HepG2 (cell line): ENCODE results near the gene SDHAF3. TPM values are rescaled to one million over a fixed set of nuclear protein-coding genes. Genes with fewer than 3 reads are reported as not detected.

Experiments
- ATAC-seq: fragments of 200-7000 bp; cut with Tn5 transposase; 3 replicates; pipeline ENCODE4 v1.9.1; 2020; ENCODE audit warnings: mild to moderate bottlenecking, moderate library complexity
- BruUV-seq: library from RNA; stranded (reverse); fragments of 400-500 nt; replicated peaks from 2 replicates; lab custom pipeline; 2021; lab: Mats Ljungman, UMichigan
- CTCF ChIA-PET: fragments of 300-600 bp; formaldehyde crosslinking; extraction: SDS; loops from one replicate; lab custom pipeline; 2021; ENCODE audit warnings: low total read pairs, inconsistent platforms, low intra/inter-chr PET ratio; lab: Yijun Ruan, JAX
- POLR2A ChIA-PET: fragments of 350-600 bp; sonication (Branson Sonifier 250); formaldehyde crosslinking; loops from one replicate; lab custom pipeline; 2020; ENCODE audit warnings: antibody characterized with exemption, inconsistent platforms; lab: Yijun Ruan, JAX
- DNase-seq: peaks from one replicate; pipeline ENCODE4 v3.0.0-alpha.2; 2015; ENCODE audit warnings: low spot score
- FAIRE-seq: peaks from 3 replicates; lab custom pipeline; 2011; peaks lifted over from hg19 to GRCh38; lab: Jason Lieb, UNC
- H2AFZ ChIP-seq: one replicate; pipeline ENCODE4 v1.6.1; 2011; ENCODE audit warnings: low read length, inconsistent platforms
- H3K27ac ChIP-seq: fragments of 300-600 bp; 3 replicates; pipeline ENCODE4 v1.8.0; 2011; ENCODE audit warnings: mixed run types, mild to moderate bottlenecking, mixed read lengths, low read length, inconsistent platforms; ENCODE audit not compliant: insufficient read depth; ENCODE audit errors: extremely low read length
- H3K27me3 ChIP-seq, 2 experiments: fragments of 200-600 bp in 1 of 2; 2 replicates in 1 of 2; 3 replicates in 1 of 2; pipeline versions ENCODE4 v1.6.0 to v1.8.0; 2011; ENCODE audit warnings: low read length in 2 of 2, mild to moderate bottlenecking in 2 of 2, moderate library complexity in 2 of 2, inconsistent platforms in 1 of 2; ENCODE audit not compliant: insufficient read depth in 2 of 2, control insufficient read depth in 1 of 2
- H3K36me3 ChIP-seq, 2 experiments: fragments of 200-600 bp in 1 of 2; replicated peaks in 1 of 2; 2 replicates in 1 of 2; 3 replicates in 1 of 2; pipeline versions ENCODE4 v1.5.1 to v1.8.0; 2011; ENCODE audit warnings: low read length in 2 of 2, inconsistent platforms in 1 of 2; ENCODE audit not compliant: insufficient read depth in 2 of 2, control insufficient read depth in 1 of 2
- H3K4me1 ChIP-seq: 2 replicates; pipeline ENCODE4 v1.5.1; 2012; ENCODE audit warnings: low read length, inconsistent platforms; ENCODE audit not compliant: insufficient read depth
- H3K4me2 ChIP-seq: 2 replicates; pipeline ENCODE4 v1.6.0; 2011; ENCODE audit warnings: low read depth, low read length, inconsistent platforms
- H3K4me3 ChIP-seq, 3 experiments: fragments of 200-600 bp in 1 of 3; sonication (generic), shearing (Covaris generic) in 1 of 3; replicated peaks in 1 of 3; 2 replicates each; pipeline ENCODE4 v1.5.1; 2011 to 2016; ENCODE audit warnings: low read length in 3 of 3, inconsistent platforms in 2 of 3, low read depth in 2 of 3, mild to moderate bottlenecking in 2 of 3, control low read depth in 1 of 3, mixed read lengths in 1 of 3; ENCODE audit not compliant: insufficient read depth in 1 of 3
- H3K79me2 ChIP-seq: one replicate; pipeline ENCODE4 v1.6.1; 2011; ENCODE audit warnings: low read length, inconsistent platforms; ENCODE audit not compliant: insufficient read depth
- H3K9ac ChIP-seq: 2 replicates; pipeline ENCODE4 v1.6.0; 2011; ENCODE audit warnings: mild to moderate bottlenecking, low read depth, low read length, inconsistent platforms; ENCODE audit not compliant: insufficient read depth
- H3K9me3 ChIP-seq: 2 replicates; pipeline ENCODE4 v1.5.1; 2012; ENCODE audit warnings: mild to moderate bottlenecking, low read length
- H4K20me1 ChIP-seq: 2 replicates; pipeline ENCODE4 v1.6.0; 2011; ENCODE audit warnings: inconsistent platforms, mild to moderate bottlenecking, low read length, moderate library complexity; ENCODE audit not compliant: insufficient read depth
- KLF12 ChIP-seq: sonication (generic); formaldehyde crosslinking; IDR thresholded peaks from 2 replicates; pipeline ENCODE4 v1.4.0; 2020; ENCODE audit warnings: missing genetic modification reagents, borderline replicate concordance
- MAFF ChIP-seq: IDR thresholded peaks from 2 replicates; pipeline ENCODE4 v1.6.1; 2011; ENCODE audit warnings: low read depth, low read length, improper control_type of control experiment
- MAFK ChIP-seq, 2 experiments: IDR thresholded peaks in 1 of 2; conservative IDR thresholded peaks in 1 of 2; 2 replicates each; pipeline ENCODE4 v1.6.1; 2011; ENCODE audit warnings: improper control_type of control experiment in 2 of 2, low read length in 2 of 2
- REL ChIP-seq: sonication (generic); formaldehyde crosslinking; conservative IDR thresholded peaks from 2 replicates; pipeline ENCODE4 v1.8.0; 2022; ENCODE audit warnings: mild to moderate bottlenecking, missing genetic modification reagents, moderate library complexity
- ZFYVE20 ChIP-seq: sonication (generic); formaldehyde crosslinking; IDR thresholded peaks from 2 replicates; pipeline ENCODE4 v1.8.0; 2023; ENCODE audit warnings: low read depth, mild to moderate bottlenecking, moderate library complexity, missing genetic modification reagents, borderline replicate concordance
- ZNF720 ChIP-seq: sonication (generic); formaldehyde crosslinking; IDR thresholded peaks from 2 replicates; pipeline ENCODE4 v1.4.0; 2020; ENCODE audit warnings: missing genetic modification reagents
- ZNF724P ChIP-seq: sonication (generic); formaldehyde crosslinking; IDR thresholded peaks from 2 replicates; pipeline ENCODE4 v1.8.0; 2022; ENCODE audit warnings: missing genetic modification reagents, borderline replicate concordance
- WGBS: methylation state at CpG from one replicate; pipeline ENCODE4 v1.1.6; 2017; ENCODE audit warnings: low lambda C conversion rate; 5-methylcytosine and 5-hydroxymethylcytosine counted together
- in situ Hi-C: cut with HindIII; loops from 2 replicates; pipeline ENCODE4 v1.10.0; 2017; ENCODE audit warnings: low pct_unique_long_range_greater_than_20kb; ENCODE audit not compliant: extremely low pct_ligation_motif_present
- intact Hi-C: fragments of 100-400 bp; cut with micrococcal nuclease; formaldehyde crosslinking; loops from one replicate; pipeline ENCODE4 v1.10.0; 2022; ENCODE audit not compliant: unreplicated experiment
- polyA plus RNA-seq, 8 experiments: library from polyadenylated mRNA; depleted of rRNA in 3 of 8; stranded (reverse) in 7 of 8; unstranded in 1 of 8; fragments of >200 nt; fragmentation: Illumina TruSeq in 4 of 8; extraction: Trizol in 4 of 8; gene quantifications; 2 replicates each; pipeline versions ENCODE4 v1.2.1 to v1.2.3, GENCODE V29; 2011 to 2016; ENCODE audit warnings: low read depth in 4 of 8, missing spikeins in 1 of 8, mixed read lengths in 1 of 8; ENCODE audit not compliant: insufficient read depth in 1 of 8
- total RNA-seq, 5 experiments: library from RNA; depleted of rRNA; stranded (reverse); fragments of >200 nt; fragmentation: Illumina TruSeq; extraction: Trizol; gene quantifications; 2 replicates each; pipeline ENCODE4 v1.2.3, GENCODE V29; 2016; ENCODE audit warnings: low read depth in 1 of 5
- TF ChIP-seq, protein P1 (sequence below): sonication (generic); formaldehyde crosslinking; IDR thresholded peaks from 2 replicates; pipeline ENCODE4 v1.4.0; 2020; ENCODE audit warnings: mild to moderate bottlenecking, missing genetic modification reagents
- TF ChIP-seq, protein P2 (sequence below): sonication (generic); formaldehyde crosslinking; IDR thresholded peaks from 2 replicates; pipeline ENCODE4 v1.4.0; 2020; ENCODE audit warnings: low read depth, mild to moderate bottlenecking, missing genetic modification reagents
- TF ChIP-seq, protein P3 (sequence below): sonication (generic); formaldehyde crosslinking; IDR thresholded peaks from 2 replicates; pipeline ENCODE4 v1.5.0; 2020; ENCODE audit warnings: missing genetic modification reagents
- TF ChIP-seq, protein P4 (sequence below): sonication (generic); formaldehyde crosslinking; conservative IDR thresholded peaks from 2 replicates; pipeline ENCODE4 v1.5.0; 2020; ENCODE audit warnings: missing genetic modification reagents
- TF ChIP-seq, protein P5 (sequence below): sonication (generic); formaldehyde crosslinking; IDR thresholded peaks from 2 replicates; pipeline ENCODE4 v1.8.0; 2022; ENCODE audit warnings: missing genetic modification reagents, mild to moderate bottlenecking, inconsistent platforms, borderline replicate concordance

Gene SDHAF3
- total and polyA plus RNA-seq, 2 of the 13 experiments (the other 11 are each of a cell fraction or from before 2014, with no cell fraction given) = 15.2 to 32.6 TPM

DNA sequence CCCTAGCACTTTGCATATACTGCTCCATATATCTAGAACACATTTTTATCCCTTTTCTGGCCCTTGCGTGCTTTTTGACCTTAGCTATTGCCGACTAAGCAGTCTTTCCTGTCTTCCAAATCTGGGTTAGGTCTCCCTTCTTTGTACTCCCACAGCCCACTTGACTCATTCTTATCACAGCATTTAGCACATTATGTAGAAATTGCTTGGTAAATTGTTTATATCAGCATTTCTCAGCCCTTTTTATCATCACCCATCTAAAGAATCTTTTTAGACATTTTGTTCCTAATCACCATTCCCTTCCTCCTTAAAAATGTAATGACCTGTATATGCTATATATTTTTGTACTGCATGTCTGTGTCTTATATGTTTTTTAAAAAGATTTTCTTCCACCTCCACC, 101.7 kb downstream of the SDHAF3 start:
- 73% methylated on average over 2 of the region's 2 CpGs for WGBS
- POLR2A ChIA-PET = no interaction called here
- Histone ChIP-seq H4K20me1 (no peaks in the 10 kb centered on the region), H3K4me3 (no peak overlapping the region), H3K36me3 (no peaks in the 10 kb centered on the region), H3K9ac (no peak overlapping the region), H3K4me2 (no peak overlapping the region), H3K27ac (no peak overlapping the region), H3K9me3 (no peaks in the 10 kb centered on the region), H2AFZ (no peak overlapping the region), H3K79me2 (no peaks in the 10 kb centered on the region), H3K27me3 (0 out of 5 replicates have a peak, but pooled peaks cover 0 to 3% of the 10 kb centered on the region in 2 experiments), H3K4me1 (no peaks in the 10 kb centered on the region)
- CTCF ChIA-PET = no interaction called here
- intact Hi-C loops (no loop called here), in situ Hi-C loops (no loop called here)
- no TSS peak for BruUV-seq
- FAIRE-seq = no peak
- DNase-seq = no peak
- TF ChIP-seq MAFF (peak; percentile 68), MAFK (conservative IDR thresholded peaks at IDR 0.05 in 1 of 2, IDR thresholded peaks at IDR 0.05 in 1 of 2; ENCODE audit: low read length in 2 of 2) (peak in 1 of 2 experiments; percentile 74; a peak in 3 of 4 replicates)
- TF ChIP-seq, protein P1, sequence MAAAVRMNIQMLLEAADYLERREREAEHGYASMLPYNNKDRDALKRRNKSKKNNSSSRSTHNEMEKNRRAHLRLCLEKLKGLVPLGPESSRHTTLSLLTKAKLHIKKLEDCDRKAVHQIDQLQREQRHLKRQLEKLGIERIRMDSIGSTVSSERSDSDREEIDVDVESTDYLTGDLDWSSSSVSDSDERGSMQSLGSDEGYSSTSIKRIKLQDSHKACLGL (CRISPR knock-in tag) = no peak
- no peak for ATAC-seq

DNA sequence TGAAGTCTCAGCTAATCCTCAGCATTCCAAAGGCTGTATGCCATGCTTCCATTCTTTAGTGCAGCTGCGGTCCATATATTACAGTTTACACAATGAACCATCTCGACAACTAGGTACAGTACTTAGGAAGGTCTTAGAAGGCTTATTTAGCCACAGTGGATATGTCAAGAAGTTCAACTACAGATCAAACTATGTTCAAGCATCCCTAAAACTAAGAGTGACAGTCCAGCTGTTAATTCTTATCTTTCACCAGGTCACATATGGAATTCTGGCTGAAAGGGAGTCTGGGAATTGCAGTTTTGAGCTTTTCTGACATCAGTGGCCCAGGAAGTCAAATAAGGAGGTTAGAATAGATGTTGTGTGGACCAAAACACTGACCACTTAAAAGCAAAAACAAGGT, 106.8 kb downstream of the SDHAF3 start:
- DNase-seq (no peak), FAIRE-seq (no peak), ATAC-seq (no peak)
- H3K27me3 ChIP-seq = 0 out of 5 replicates have a peak, but pooled peaks cover 0 to 7% of the 10 kb centered on the region in 2 experiments
- ChIA-PET CTCF (no interaction called here), POLR2A (no interaction called here)
- no peak overlapping the region for H2AFZ ChIP-seq
- BruUV-seq = no TSS peak
- no peak overlapping the region for H3K4me2 ChIP-seq
- no peaks in the 10 kb centered on the region for H3K4me1 ChIP-seq
- H3K9me3 ChIP-seq = no peaks in the 10 kb centered on the region
- in situ Hi-C loops = no loop called here
- H3K27ac ChIP-seq = no peak overlapping the region
- intact Hi-C loops = no loop called here
- no peak overlapping the region for H3K9ac ChIP-seq
- no peak overlapping the region for H3K4me3 ChIP-seq
- no peaks in the 10 kb centered on the region for H3K36me3 ChIP-seq
- no peaks in the 10 kb centered on the region for H4K20me1 ChIP-seq
- no peaks in the 10 kb centered on the region for H3K79me2 ChIP-seq
- 0% methylated on average over 2 of the region's 2 CpGs for WGBS
- TF ChIP-seq KLF12 (CRISPR knock-in tag) (no peak), REL (CRISPR knock-in tag) (no peak), ZFYVE20 (CRISPR knock-in tag) (no peak), ZNF724P (CRISPR knock-in tag) (no peak), ZNF720 (CRISPR knock-in tag) (no peak)
- TF ChIP-seq, protein P2, sequence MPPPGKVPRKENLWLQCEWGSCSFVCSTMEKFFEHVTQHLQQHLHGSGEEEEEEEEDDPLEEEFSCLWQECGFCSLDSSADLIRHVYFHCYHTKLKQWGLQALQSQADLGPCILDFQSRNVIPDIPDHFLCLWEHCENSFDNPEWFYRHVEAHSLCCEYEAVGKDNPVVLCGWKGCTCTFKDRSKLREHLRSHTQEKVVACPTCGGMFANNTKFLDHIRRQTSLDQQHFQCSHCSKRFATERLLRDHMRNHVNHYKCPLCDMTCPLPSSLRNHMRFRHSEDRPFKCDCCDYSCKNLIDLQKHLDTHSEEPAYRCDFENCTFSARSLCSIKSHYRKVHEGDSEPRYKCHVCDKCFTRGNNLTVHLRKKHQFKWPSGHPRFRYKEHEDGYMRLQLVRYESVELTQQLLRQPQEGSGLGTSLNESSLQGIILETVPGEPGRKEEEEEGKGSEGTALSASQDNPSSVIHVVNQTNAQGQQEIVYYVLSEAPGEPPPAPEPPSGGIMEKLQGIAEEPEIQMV (CRISPR knock-in tag) = no peak
- TF ChIP-seq, protein P3, sequence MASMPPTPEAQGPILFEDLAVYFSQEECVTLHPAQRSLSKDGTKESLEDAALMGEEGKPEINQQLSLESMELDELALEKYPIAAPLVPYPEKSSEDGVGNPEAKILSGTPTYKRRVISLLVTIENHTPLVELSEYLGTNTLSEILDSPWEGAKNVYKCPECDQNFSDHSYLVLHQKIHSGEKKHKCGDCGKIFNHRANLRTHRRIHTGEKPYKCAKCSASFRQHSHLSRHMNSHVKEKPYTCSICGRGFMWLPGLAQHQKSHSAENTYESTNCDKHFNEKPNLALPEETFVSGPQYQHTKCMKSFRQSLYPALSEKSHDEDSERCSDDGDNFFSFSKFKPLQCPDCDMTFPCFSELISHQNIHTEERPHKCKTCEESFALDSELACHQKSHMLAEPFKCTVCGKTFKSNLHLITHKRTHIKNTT = no peak
- TF ChIP-seq, protein P4, sequence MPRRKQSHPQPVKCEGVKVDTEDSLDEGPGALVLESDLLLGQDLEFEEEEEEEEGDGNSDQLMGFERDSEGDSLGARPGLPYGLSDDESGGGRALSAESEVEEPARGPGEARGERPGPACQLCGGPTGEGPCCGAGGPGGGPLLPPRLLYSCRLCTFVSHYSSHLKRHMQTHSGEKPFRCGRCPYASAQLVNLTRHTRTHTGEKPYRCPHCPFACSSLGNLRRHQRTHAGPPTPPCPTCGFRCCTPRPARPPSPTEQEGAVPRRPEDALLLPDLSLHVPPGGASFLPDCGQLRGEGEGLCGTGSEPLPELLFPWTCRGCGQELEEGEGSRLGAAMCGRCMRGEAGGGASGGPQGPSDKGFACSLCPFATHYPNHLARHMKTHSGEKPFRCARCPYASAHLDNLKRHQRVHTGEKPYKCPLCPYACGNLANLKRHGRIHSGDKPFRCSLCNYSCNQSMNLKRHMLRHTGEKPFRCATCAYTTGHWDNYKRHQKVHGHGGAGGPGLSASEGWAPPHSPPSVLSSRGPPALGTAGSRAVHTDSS (CRISPR knock-in tag) = no peak
- TF ChIP-seq, protein P5, sequence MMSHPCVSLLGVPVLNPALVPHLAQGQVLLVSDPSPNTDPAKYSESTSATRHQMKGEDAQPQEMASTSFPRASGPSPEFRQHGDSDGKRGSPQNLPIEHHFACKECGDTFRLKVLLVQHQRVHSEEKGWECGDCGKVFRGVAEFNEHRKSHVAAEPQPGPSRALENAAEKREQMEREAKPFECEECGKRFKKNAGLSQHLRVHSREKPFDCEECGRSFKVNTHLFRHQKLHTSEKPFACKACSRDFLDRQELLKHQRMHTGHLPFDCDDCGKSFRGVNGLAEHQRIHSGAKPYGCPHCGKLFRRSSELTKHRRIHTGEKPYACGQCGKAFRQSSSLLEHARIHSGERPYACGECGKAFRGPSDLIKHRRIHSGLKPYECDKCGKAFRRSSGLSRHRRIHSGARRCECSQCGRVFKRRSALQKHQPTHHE (CRISPR knock-in tag) = no peak
